Muscle layer of colon (tissue), 2 donors: Measurements from ENCODE around the gene TPM1.

Source experiments
- H3K27ac ChIP-seq: one replicate; pipeline ENCODE4 v1.7.0; 2013; ENCODE audit warnings: low read depth, mild to moderate bottlenecking, low read length, moderate library complexity
- H3K27me3 ChIP-seq, 2 donors: one replicate each; pipeline ENCODE4 v1.7.0; 2013; ENCODE audit warnings: low read length in 2 of 2, mild to moderate bottlenecking in 2 of 2; ENCODE audit not compliant: insufficient read depth in 2 of 2, control insufficient read depth in 1 of 2
- H3K36me3 ChIP-seq: one replicate; pipeline ENCODE4 v1.7.0; 2013; ENCODE audit warnings: mild to moderate bottlenecking, low read length; ENCODE audit not compliant: insufficient read depth
- H3K4me1 ChIP-seq: one replicate; pipeline ENCODE4 v1.7.0; 2013; ENCODE audit warnings: mild to moderate bottlenecking, low read length; ENCODE audit not compliant: insufficient read depth
- H3K4me3 ChIP-seq, 2 donors: one replicate each; pipeline ENCODE4 v1.7.0; 2013; ENCODE audit warnings: low read length in 2 of 2, low read depth in 1 of 2, mild to moderate bottlenecking in 1 of 2, moderate library complexity in 1 of 2
- H3K9ac ChIP-seq: one replicate; pipeline ENCODE4 v1.7.0; 2013; ENCODE audit warnings: low read length
- H3K9me3 ChIP-seq: one replicate; pipeline ENCODE4 v1.7.0; 2013; ENCODE audit warnings: mild to moderate bottlenecking, low read length
- donor health status: abdominal sarcoma.
- donor health status: Adenocarcinoma of cecum.

TPM1 gene

GRCh38 chr15:63044077-63044644 is 1.6 kb downstream of the TPM1 start:
- H3K9ac ChIP-seq: peak overlapping the region; percentile 69
- peak overlapping the region; percentile 86 for H3K27ac ChIP-seq
- peaks cover 41% of the 10 kb centered on the region for H3K36me3 ChIP-seq
- H3K27me3 ChIP-seq: no peaks in the 10 kb centered on the region
- H3K4me3 ChIP-seq: peak overlapping the region; percentile 64 to 81
- no peaks in the 10 kb centered on the region for H3K9me3 ChIP-seq
- peaks cover 15% of the 10 kb centered on the region for H3K4me1 ChIP-seq

- no peaks in the 10 kb centered on the region for H3K27me3 ChIP-seq
- peak overlapping the region; percentile 69 for H3K9ac ChIP-seq
- H3K36me3 ChIP-seq: peaks cover 48% of the 10 kb centered on the region
- no peaks in the 10 kb centered on the region for H3K9me3 ChIP-seq
- peak overlapping the region; percentile 94 for H3K27ac ChIP-seq
- H3K4me3 ChIP-seq: peak overlapping the region; percentile 64 to 81
- peaks cover 20% of the 10 kb centered on the region for H3K4me1 ChIP-seq
Measured at GRCh38 chr15:63044645-63045464, 2.3 kb downstream of the TPM1 start.

GRCh38 chr15:63045465-63045840 is 2.9 kb downstream of the TPM1 start:
- H3K27ac ChIP-seq: peak overlapping the region; percentile 94
- H3K9ac ChIP-seq: peak overlapping the region; percentile 69
- H3K36me3 ChIP-seq: peaks cover 54% of the 10 kb centered on the region
- peaks cover 26% of the 10 kb centered on the region for H3K4me1 ChIP-seq
- H3K4me3 ChIP-seq: peak overlapping the region; percentile 64 to 81
- H3K9me3 ChIP-seq: no peaks in the 10 kb centered on the region
- H3K27me3 ChIP-seq: no peaks in the 10 kb centered on the region

GRCh38 chr15:63045879-63046278 is 3.3 kb downstream of the TPM1 start:
- H3K27ac ChIP-seq: peak overlapping the region; percentile 94
- no peaks in the 10 kb centered on the region for H3K27me3 ChIP-seq
- H3K36me3 ChIP-seq: peaks cover 57% of the 10 kb centered on the region
- H3K9me3 ChIP-seq: no peaks in the 10 kb centered on the region
- H3K4me1 ChIP-seq: peaks cover 28% of the 10 kb centered on the region
- H3K9ac ChIP-seq: peak overlapping the region; percentile 69
- peak overlapping the region; percentile 64 to 81 for H3K4me3 ChIP-seq

- peak overlapping the region; percentile 69 for H3K9ac ChIP-seq
- peaks cover 39% of the 10 kb centered on the region for H3K4me1 ChIP-seq
- H3K4me3 ChIP-seq: peak overlapping the region; percentile 64 to 66
- H3K27ac ChIP-seq: peak overlapping the region; percentile 94
- H3K36me3 ChIP-seq: peaks cover 66% of the 10 kb centered on the region
- no peaks in the 10 kb centered on the region for H3K27me3 ChIP-seq
- H3K9me3 ChIP-seq: no peaks in the 10 kb centered on the region
Measured at GRCh38 chr15:63046917-63047760, 4.6 kb downstream of the TPM1 start.

- H3K36me3 ChIP-seq: peaks cover 73% of the 10 kb centered on the region
- no peaks in the 10 kb centered on the region for H3K27me3 ChIP-seq
- H3K9me3 ChIP-seq: no peaks in the 10 kb centered on the region
- peaks cover 45% of the 10 kb centered on the region for H3K4me1 ChIP-seq
- peak overlapping the region; percentile 64 to 66 for H3K4me3 ChIP-seq
- H3K27ac ChIP-seq: peak overlapping the region; percentile 94
- peak overlapping the region; percentile 69 for H3K9ac ChIP-seq
Measured at GRCh38 chr15:63047792-63048114, 5.2 kb downstream of the TPM1 start.

GRCh38 chr15:63048115-63048775 is 5.7 kb downstream of the TPM1 start:
- no peaks in the 10 kb centered on the region for H3K27me3 ChIP-seq
- H3K9ac ChIP-seq: peak overlapping the region; percentile 90
- H3K27ac ChIP-seq: peak overlapping the region; percentile 94
- no peaks in the 10 kb centered on the region for H3K9me3 ChIP-seq
- H3K4me3 ChIP-seq: peak overlapping the region; percentile 64 to 66
- peaks cover 76% of the 10 kb centered on the region for H3K36me3 ChIP-seq
- peaks cover 50% of the 10 kb centered on the region for H3K4me1 ChIP-seq

GRCh38 chr15:63048776-63049665 is 6.5 kb downstream of the TPM1 start:
- H3K9ac ChIP-seq: peak overlapping the region; percentile 90
- peak overlapping the region; percentile 64 to 66 for H3K4me3 ChIP-seq
- H3K27me3 ChIP-seq: no peaks in the 10 kb centered on the region
- peaks cover 76% of the 10 kb centered on the region for H3K36me3 ChIP-seq
- H3K9me3 ChIP-seq: no peaks in the 10 kb centered on the region
- peak overlapping the region; percentile 94 for H3K27ac ChIP-seq
- peaks cover 54% of the 10 kb centered on the region for H3K4me1 ChIP-seq

- peaks cover 63% of the 10 kb centered on the region for H3K4me1 ChIP-seq
Measured at GRCh38 chr15:63049783-63050371, 7.3 kb downstream of the TPM1 start.

GRCh38 chr15:63050731-63051155 is 8.2 kb downstream of the TPM1 start:
- H3K9me3 ChIP-seq: no peaks in the 10 kb centered on the region
- peak overlapping the region; percentile 90 for H3K9ac ChIP-seq
- H3K27me3 ChIP-seq: no peaks in the 10 kb centered on the region
- H3K36me3 ChIP-seq: peaks cover 71% of the 10 kb centered on the region
- peak overlapping the region; percentile 11 to 64 for H3K4me3 ChIP-seq
- H3K4me1 ChIP-seq: peaks cover 71% of the 10 kb centered on the region
- peak overlapping the region; percentile 94 for H3K27ac ChIP-seq

More at GRCh38 chr15:63049783-63050371, 7.3 kb downstream of the TPM1 start:
- Histone ChIP-seq H3K9ac (peak overlapping the region; percentile 90), H3K27ac (peak overlapping the region; percentile 94), H3K9me3 (no peaks in the 10 kb centered on the region), H3K36me3 (peaks cover 73% of the 10 kb centered on the region), H3K4me3 (peak overlapping the region in 1 of 2 donors; percentile 64), H3K27me3 (no peaks in the 10 kb centered on the region)
